HG02610 (cell line): ENCODE data around the gene PACS1.

ENCODE experiments used
- ATAC-seq: cut with Tn5 transposase; IDR thresholded peaks from one replicate; pipeline ENCODE4 v1.9.1; 2021; ENCODE audit warnings: mild to moderate bottlenecking, moderate library complexity; ENCODE audit not compliant: unreplicated experiment

PACS1 gene

DNA sequence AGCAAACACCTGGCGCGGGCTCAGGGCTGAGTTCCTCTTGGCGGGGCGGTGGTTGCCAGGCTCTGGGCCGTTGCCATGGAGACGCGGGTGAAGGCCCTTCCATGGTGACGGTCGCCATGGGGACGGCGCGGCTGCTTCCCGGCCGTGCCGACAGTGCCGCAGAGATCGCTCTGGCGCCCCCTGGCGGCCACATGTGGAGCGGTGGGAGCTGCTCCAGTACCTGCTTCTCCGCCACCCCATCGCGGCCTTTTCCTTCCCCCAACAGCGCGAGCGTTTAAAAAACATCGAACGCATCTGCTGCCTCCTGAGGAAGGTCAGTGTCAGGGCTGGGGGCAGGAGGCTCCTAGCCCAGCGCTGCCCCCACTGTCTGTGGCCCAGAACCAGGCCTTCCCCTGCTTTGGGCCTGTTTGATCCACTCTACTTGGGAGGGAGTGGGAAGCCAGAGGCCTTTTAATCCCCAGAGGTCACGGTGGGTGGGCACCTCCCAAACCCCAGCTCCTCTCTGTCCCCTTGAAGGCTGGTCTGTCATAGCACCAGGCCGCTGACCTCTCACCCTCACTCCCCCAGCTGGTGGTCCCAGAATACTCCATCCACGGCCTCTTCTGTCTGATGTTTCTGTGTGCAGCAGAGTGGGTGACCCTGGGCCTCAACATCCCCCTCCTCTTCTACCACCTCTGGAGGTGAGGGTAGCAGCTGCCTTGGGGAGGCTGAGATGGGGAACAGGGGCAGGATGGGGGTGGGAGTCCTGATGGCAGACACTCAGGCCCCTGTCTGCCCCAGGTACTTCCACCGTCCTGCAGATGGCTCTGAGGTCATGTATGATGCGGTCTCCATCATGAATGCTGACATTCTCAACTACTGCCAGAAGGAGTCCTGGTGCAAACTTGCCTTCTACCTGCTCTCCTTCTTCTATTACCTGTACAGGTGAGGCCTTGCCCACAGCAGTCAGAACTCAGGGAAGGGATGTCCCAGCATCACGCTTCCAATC is 212.7 kb downstream of the PACS1 start:
- peak; percentile 71 for ATAC-seq

DNA sequence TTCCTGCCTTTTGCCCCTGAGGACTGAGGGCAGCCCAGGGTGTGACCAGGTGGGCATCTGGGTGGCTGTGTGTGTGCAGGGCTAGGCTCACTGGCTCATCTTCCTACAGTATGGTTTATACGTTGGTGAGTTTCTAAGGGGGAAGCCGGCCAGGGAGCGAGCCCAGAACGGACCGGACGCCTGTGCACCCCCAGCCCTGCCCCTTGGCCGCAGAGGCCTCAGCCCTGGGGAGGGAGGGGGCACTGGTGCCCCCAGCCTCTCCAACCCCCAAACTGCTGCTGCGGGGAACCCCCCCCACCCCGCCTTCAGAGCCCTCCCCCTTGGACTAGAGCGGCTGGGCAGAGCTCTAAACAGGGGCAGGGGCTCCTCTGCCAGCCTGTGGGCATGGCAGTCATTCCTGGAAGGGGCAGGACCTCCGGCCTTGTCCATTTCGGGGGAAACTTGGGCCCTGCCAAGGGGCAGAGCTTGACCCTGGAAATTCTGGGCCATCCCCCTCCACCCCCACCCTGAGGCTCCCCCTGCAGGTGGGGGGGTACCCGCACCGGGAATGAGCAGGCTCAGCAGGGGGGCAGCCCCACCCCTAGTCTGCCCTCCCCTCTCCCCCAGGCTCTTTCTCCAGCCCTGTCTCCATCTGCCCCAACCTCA is 213.5 kb downstream of the PACS1 start:
- no peak for ATAC-seq

DNA sequence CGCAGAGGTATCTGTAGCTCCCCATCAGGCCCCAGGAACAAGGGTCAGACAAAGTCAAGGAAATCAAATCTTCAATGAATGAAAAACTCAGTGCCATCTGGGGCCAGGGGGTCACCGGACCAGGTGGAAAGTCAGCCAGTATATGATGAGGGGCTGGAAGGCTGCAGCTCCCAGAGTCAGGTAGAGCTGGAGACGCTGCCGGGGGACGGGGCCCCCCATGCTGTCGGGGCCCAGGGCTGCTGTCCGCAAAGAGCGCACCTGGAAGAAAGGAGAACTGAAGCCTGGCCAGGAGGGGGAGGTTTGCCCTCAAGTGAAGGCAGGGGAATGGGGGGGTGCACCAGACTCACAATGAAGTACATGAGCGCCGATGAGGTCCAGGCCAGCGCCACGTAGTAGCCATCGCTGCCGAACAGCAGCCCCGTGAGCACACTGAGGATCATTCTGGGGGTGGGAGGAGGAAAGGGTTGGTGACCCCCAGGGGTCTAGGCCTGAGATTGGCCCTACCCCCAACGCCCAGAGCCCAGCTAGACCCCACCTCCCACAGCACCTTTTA is 214.5 kb downstream of the PACS1 start:
- no peak for ATAC-seq

DNA sequence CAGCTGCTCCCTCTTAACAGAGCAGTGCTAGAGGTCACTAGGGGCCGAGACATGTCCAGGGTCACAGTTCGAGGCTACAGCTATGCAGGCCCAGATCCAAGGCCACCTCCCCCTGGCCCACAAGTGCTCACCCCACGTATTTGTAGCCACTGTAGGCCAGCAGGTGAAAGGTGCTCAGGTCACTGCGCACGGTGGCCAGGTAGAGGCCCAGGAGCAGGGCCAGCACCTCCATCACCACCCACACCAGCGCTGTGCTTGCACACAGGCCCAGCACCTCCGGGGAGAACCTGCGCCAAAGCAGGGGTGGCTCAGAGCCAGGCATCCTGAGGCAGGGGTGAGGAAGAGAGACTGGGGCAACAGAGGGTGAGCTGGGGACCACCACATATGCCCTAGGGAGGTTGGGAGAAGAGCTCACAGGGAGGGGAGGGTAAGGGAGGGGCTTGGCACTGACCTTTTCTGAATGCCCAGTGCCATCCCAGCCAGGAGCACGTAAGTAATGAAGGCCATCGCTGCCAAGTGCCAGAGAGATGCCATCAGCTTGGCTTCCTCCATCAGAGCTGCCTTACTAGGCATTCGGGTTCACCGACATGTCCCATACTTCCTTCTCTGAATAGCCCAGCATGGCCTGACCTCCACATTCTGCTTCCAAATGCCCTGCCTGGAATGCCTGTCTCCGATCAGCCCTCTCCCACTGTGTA is 215.3 kb downstream of the PACS1 start:
- ATAC-seq: no peak

DNA sequence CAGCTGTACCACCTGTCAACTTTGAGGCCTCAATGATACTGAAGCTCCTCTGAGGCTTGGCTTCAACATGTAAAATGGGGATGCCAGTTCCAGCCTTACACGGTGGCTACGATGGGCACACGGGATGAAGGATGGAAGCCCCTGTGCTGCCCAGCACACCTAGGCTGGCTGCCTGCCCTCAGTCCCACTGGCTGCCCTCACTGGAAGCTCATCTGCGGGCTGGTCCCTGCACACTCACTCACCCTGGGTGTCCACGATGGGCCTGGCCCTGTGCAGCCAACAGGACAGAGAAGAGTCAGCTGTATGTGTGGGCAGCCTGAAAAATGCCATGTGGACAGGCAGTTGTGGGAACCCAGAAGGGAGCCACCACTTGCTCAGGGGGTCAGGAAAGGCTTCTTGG is 216.6 kb downstream of the PACS1 start:
- no peak for ATAC-seq

DNA sequence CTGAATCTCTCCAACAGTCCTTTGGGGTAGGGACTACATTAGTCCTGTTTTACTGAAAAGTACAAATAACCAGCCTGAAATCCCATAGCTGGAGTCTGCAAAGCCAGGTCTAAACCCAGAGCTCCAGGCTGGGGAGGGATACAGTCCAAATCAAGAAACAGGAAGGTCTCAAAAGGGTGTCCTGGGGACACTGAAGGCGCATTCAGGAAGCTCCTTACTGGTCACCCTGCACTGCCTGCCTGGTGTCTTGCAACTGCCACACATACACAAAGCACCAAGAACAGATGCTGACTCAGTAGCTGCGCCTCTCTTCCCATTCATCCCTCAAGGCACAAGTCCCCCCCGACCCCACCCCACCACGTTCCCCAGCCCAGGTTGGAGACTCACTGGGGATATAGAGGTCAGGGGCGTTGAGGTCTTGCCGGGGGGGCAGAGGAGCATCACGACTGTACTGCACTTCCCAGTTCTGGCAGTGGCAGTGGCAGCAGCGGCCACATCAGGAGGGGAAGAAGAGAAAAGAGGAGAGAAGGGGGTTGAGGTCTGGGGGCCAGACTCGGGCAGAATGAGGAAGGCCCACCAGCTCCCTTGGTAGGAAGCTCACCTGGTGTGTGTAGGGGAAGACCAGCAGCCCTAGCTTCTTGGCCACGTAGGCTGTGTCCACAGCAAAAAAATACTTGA is 217.3 kb downstream of the PACS1 start:
- no peak for ATAC-seq

DNA sequence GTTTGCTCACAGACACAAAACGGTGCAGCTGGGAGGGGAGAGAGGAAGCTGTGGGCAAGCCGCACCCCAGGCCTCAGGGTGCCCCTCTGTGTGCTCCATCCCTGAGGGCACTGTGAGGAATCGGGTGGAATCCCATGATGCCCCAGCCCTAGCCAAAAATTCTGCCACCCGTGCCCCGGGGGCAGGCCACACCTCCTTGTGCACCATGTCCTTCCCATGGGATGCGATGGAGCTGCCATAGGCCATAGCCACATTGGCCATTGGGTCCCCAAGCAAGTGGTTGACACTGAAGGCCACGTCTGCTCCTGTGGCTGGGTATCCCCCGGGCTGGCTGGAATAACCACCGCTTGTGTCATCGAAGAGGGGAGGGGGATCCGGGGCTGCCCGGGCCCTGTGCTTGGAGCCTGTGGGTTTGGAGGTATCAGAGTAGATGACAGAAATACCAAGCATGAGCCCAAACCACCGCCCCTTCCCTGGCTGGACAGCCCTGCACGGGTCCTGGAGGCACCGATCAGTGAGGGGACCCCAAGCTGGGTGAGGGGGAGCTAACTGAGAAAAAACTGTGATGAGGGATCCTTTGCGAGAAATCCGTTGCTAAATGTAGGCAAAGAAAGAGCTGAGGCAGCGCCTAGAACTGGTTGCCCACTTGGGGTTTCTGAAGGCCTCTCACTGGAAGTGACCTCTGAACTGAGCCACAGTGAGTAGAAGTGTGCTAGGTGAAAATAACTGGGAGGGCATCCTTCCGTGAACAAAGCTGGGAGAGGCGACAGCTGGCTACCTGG is 218.0 kb downstream of the PACS1 start:
- no peak for ATAC-seq

DNA sequence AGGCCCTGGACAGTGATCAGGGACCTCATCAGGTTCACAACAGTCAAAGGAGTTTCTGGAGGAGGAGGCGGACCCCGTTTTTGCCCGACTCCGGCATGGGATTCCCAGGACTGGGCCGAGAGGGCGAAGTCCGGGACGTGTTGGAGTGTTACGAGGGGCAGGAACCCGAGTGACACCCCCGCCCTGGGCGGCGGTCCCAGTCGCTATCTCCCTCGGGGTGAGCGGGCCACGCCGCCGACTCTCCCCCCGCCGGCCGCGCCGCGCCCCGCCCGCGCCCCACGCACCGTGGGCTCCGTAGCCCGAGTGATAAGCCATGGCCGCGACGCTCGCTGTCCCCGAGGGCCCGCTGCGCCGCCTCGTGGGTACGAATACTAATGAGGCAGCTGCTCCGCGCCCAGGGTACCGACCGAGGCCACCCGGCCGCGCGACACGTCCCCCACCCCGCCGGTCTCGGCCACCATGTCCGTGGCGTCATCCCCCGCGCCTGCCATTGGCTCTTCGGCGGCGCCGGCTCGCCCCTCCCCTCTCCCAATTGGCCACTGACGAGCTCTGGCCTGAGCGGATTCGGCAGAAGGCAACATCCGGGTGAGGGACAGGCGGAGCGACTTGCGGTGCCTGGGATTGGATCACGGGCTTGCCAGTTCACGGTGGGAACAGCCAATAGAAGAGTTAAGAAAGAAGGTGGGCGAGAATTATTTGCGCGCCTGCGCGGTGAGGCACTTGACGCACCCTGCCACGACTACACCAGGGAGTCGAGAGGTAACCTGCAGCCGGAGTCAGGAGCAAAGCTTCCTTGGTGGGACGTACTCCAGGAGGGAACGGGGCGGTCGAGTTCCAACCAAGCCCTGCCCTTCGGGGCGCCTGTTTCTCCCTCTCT is 218.8 kb downstream of the PACS1 start, which contains the start of gene YIF1A:
Gene YIF1A, minus strand, starts transcription at position 473 of the 877 bp plus-strand sequence. Its CDS starts 158 bp downstream, at position 315.
- ATAC-seq: peak; percentile 91

DNA sequence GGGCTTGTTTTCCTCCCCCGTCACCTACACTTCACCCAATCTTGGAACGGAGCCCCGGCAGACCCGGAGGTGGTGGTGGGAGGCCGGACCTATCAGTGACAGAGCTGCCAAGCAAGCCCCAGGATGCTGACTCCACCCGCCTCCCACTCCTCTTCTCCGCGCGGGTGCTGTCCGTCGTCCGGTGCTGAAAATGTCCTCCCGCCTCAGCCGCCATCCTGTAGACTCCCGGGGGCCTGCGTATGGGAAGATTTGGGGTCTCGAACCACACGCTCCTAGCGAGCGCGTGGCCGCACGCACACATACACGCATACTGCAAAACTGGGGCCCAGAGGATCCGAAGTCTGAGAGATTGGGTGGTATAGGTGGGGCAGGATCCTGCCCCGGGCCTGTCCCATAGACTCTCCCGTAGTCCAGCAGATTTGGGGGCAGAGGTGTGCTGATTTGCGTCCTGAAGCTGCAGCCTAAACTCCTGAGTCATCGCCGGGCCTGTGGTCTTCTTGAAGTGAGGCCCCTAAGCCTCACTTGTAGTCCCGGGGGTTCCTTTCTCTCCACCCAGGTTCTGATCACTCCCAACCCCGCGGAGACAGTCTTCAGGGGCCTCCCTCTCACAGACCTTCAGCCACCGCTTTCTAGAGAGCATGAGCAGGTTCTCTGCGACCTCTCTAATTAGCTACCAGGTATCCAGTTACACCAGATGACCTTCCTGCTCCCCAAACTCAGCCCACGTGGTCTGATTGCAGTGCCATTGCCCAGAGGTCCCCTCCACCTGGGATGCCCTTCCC is 219.7 kb downstream of the PACS1 start:
- ATAC-seq: peak; percentile 27

DNA sequence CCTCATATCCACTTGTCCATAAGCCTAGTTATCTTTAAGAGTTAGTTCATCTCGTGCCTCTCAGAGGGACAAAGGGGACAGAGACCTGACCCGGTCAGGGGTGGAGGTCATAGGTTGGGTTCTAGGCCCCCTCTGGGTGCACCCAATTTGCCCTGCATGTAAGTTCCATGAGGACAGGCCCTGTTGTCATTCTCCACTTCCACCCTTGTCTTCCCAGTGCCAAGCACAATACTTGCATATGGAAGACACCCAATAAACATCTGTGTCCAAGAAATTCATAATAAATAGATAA is 220.2 kb downstream of the PACS1 start:
- ATAC-seq: no peak

DNA sequence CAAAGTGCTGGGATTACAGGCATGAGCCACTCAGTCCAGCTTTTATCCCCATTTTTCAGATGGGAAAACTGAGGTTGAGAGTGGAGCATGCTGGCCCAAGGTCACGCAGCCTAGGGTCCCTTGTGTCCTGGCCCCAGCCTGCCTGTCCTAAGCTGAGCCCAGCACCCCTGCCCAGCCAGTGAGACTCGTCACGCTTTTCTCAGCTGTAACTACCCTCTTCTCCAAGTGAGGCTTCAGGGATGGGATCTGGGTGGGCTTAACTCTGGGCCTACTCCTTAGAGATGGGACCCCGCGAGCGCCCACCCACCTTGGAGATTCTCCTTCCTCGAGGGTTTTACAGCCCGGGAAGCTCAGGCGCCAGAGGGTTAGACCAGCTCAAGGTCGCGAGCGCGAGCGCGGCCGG is 221.2 kb downstream of the PACS1 start:
- no peak for ATAC-seq

DNA sequence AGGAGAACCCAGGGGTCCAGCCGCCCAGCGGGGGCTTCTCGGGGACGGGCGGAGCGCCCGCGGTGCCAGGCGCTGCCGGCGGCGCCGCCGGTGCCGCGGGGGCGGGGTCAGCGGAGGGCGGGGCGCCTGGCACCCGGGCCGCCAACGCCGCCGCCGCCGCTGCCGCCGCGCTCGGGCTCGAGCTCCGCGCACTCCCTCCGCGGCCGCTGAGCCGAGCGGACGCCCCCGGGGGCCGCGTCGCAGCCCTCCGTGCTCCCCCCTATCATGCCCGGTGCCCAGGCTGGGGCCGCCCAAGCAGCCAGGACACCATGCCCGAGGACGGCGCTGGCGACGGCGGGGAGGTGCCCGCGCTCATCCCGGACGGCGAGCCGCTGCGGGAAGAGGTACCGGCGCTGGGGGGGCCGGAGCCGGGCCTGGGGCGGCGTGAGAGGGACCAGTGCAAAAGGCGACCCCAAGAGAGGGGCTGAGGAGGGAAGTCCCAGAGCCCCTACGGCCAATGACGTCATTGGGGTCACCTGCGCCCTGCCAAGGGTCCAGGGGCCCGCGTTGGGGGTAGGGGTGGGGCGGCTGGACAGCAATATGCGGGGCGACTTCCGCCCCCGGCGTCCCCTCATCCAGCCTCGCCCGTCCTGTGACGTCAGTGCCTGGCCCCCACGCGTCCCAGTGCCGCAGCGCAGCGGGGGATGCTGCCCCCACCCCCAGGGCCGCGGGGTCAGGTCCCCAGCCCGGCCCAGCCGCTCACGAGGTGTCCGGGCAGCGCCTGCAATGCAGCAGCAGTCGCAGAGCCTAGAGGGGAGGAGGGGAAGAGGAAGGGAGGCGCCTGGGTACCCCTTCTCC is 221.9 kb downstream of the PACS1 start, which contains the start of gene TMEM151A:
Gene TMEM151A, plus strand, starts transcription at position 189 of the 837 bp plus-strand sequence. Its CDS starts 120 bp downstream, at position 309.
- no peak for ATAC-seq

DNA sequence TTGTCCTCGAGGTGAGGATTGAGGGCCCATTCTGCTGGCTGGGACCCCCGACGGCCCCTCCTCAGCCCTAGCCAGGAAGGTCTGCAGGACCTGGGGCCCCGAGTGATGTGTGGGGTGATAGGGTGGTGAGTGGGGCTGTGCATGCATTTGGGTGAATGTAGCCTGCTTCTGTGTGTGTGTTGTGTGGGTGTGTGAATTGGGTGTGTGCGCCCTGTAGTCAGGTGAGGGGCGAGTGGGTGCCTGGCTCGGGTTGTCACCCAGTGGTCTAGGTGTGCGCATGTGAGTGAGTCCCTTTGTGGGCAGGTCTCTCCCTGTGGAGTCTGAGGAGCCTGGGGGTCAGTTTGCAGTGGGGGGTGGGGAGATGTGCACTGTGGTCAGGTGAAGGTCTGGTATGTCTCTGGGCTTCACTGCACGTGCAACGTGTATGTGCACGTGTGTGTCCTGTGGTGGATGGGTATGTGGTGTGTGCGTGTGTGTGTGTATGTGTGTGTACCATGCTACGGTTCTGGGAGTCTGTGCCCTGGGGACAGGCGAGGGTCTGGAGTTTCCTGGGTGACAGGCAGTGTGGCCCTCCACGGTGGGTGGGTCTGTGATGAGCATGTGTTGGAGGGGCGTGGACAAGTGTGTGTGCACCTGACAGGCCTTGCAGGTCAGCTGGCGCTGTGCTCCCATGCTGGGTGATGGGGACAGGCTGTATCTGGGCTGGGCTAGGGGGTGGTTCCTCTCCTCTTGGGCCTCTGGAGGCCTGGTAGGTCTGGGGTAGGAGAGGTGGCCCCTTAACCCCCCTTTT is 222.7 kb downstream of the PACS1 start:
- ATAC-seq: no peak

DNA sequence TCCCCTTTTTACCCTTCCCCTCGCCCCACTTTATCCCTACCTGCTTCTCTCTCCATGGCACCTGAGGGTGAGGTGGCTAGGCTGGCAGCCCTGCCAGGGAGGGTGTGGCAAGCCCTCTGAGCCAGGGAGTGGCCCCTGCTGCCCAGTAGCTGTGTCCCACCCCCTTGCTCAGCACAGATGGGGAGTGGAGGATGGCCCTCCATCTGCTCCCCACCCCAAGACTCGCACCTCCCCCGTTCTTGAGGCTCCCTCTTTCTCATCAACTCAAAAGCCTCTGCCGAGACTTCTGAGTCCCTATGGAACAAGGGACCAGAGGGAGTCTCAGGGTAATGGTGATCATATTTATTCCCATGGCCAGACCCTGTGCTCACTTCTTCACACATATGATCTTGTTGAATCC is 223.3 kb downstream of the PACS1 start:
- no peak for ATAC-seq

DNA sequence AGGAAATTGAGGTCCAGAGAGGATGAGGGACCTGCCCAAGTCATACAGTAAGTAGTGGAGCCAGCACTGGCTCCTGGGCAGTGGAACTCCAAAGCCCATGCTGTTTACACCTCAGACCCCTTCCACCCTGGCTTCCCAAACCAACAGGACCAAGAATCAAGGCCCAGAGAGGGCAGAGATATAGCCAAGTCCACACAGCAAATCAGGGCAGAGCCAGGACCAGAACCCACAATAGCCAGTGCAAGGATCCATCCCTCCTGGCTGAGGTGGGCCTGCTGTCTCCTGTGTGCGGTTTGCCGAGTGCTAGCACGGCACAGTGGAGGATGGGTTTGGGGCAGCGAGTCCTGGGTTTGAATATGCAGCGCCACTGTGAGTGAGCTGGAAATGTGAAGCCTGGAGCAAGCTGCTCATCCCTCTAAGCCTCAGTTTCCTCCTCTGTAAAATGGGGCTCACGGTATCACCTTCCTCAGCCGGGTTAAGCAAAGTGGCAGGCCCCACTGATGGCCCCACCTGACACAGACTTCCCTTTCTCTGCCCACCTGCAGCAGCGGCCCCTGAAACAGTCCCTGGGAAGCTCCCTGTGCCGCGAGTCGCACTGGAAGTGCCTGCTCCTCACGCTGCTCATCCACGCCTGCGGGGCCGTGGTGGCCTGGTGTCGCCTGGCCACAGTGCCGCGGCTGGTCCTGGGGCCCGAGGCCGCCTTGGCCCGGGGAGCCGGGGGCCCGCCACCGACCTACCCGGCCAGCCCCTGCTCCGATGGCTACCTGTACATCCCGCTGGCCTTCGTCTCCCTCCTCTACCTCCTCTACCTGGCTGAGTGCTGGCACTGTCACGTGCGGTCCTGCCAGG is 223.9 kb downstream of the PACS1 start:
- ATAC-seq: no peak
